Measurements from ENCODE around the gene CSNK2B.

The CSNK2B gene

GRCh38 chr6:31627690-31628287, 38.1 kb upstream of the CSNK2B start:
- no peak overlapping the region for H3K4me2 ChIP-seq (ENCODE audit: low read length)
- no peaks in the 10 kb centered on the region for H4K20me1 ChIP-seq (ENCODE audit: insufficient read depth, low read length)
- peaks cover 9% of the 10 kb centered on the region for H3K79me2 ChIP-seq (ENCODE audit: insufficient read depth, low read length)
- H3K27ac ChIP-seq (ENCODE audit: low read depth, low read length, poor library complexity, severe bottlenecking), result no peak overlapping the region
- no peaks in the 10 kb centered on the region for H3K9me3 ChIP-seq (ENCODE audit: low read length)
- H3F3A ChIP-seq (ENCODE audit: insufficient read depth, low read length), result no peaks in the 10 kb centered on the region
- no peak overlapping the region for H3K9ac ChIP-seq (ENCODE audit: low read length)
- no peak overlapping the region for H3K4me3 ChIP-seq (ENCODE audit: low read depth, low read length, poor library complexity, severe bottlenecking)
- peaks cover 100% of the 10 kb centered on the region for H3K36me3 ChIP-seq (ENCODE audit: insufficient read depth, low read length)
- TF ChIP-seq EZH2 (IDR thresholded peaks at IDR 0.05; ENCODE audit: borderline replicate concordance, low read length), result no peak
- TF ChIP-seq, protein P1, sequence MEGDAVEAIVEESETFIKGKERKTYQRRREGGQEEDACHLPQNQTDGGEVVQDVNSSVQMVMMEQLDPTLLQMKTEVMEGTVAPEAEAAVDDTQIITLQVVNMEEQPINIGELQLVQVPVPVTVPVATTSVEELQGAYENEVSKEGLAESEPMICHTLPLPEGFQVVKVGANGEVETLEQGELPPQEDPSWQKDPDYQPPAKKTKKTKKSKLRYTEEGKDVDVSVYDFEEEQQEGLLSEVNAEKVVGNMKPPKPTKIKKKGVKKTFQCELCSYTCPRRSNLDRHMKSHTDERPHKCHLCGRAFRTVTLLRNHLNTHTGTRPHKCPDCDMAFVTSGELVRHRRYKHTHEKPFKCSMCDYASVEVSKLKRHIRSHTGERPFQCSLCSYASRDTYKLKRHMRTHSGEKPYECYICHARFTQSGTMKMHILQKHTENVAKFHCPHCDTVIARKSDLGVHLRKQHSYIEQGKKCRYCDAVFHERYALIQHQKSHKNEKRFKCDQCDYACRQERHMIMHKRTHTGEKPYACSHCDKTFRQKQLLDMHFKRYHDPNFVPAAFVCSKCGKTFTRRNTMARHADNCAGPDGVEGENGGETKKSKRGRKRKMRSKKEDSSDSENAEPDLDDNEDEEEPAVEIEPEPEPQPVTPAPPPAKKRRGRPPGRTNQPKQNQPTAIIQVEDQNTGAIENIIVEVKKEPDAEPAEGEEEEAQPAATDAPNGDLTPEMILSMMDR (IDR thresholded peaks at IDR 0.05; ENCODE audit: low read length), result no peak
- no peak overlapping the region for H2AFZ ChIP-seq (ENCODE audit: low read length)
- H3K27me3 ChIP-seq (ENCODE audit: insufficient read depth, low read length), result no peaks in the 10 kb centered on the region
- H3K4me1 ChIP-seq (ENCODE audit: insufficient read depth, low read length, severe bottlenecking), result peaks cover under 1% of the 10 kb centered on the region
- no peaks in the 10 kb centered on the region for H3K9me2 ChIP-seq (ENCODE audit: low read depth, low read length)

DNA sequence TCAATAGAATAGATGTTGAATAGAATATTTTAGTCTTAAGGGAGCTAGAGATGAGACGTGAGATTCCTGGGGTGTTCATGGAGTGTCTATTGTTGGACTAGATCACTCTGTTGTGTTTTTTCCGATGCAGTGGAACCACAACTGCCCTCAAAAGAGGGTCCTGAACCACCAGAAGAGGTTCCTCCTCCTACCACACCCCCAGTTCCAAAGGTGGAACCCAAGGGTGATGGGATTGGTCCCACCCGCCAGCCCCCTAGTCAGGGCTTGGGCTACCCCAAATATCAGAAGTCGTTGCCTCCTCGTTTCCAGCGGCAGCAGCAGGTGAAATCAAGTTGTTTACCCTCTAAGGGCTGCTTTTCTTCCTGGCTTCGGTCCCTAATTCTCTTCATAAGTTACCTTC, 36.9 kb upstream of the CSNK2B start:
- no peak overlapping the region for H2AFZ ChIP-seq (ENCODE audit: low read length)
- H3K9ac ChIP-seq (ENCODE audit: low read length), result no peak overlapping the region
- no peaks in the 10 kb centered on the region for H3K9me2 ChIP-seq (ENCODE audit: low read depth, low read length)
- no peak overlapping the region for H3K4me3 ChIP-seq (ENCODE audit: low read depth, low read length, poor library complexity, severe bottlenecking)
- no peaks in the 10 kb centered on the region for H3K27me3 ChIP-seq (ENCODE audit: insufficient read depth, low read length)
- H3K4me1 ChIP-seq (ENCODE audit: insufficient read depth, low read length, severe bottlenecking), result no peaks in the 10 kb centered on the region
- H3K79me2 ChIP-seq (ENCODE audit: insufficient read depth, low read length), result no peaks in the 10 kb centered on the region
- H3K9me3 ChIP-seq (ENCODE audit: low read length), result no peaks in the 10 kb centered on the region
- TF ChIP-seq, protein P1 (IDR thresholded peaks at IDR 0.05; ENCODE audit: low read length), result no peak
- no peak for TF ChIP-seq EZH2 (IDR thresholded peaks at IDR 0.05; ENCODE audit: borderline replicate concordance, low read length)
- H3F3A ChIP-seq (ENCODE audit: insufficient read depth, low read length), result no peaks in the 10 kb centered on the region
- H4K20me1 ChIP-seq (ENCODE audit: insufficient read depth, low read length), result no peaks in the 10 kb centered on the region
- H3K27ac ChIP-seq (ENCODE audit: low read depth, low read length, poor library complexity, severe bottlenecking), result no peak overlapping the region
- peaks cover 100% of the 10 kb centered on the region for H3K36me3 ChIP-seq (ENCODE audit: insufficient read depth, low read length)
- no peak overlapping the region for H3K4me2 ChIP-seq (ENCODE audit: low read length)

- Histone ChIP-seq H3K4me3 (ENCODE audit: low read depth, low read length, poor library complexity, severe bottlenecking) (no peak overlapping the region), H3K9ac (ENCODE audit: low read length) (no peak overlapping the region), H2AFZ (ENCODE audit: low read length) (no peak overlapping the region), H3K4me1 (ENCODE audit: insufficient read depth, low read length, severe bottlenecking) (no peaks in the 10 kb centered on the region), H3K9me2 (ENCODE audit: low read depth, low read length) (no peaks in the 10 kb centered on the region), H3K9me3 (ENCODE audit: low read length) (no peaks in the 10 kb centered on the region), H4K20me1 (ENCODE audit: insufficient read depth, low read length) (no peaks in the 10 kb centered on the region), H3K27ac (ENCODE audit: low read depth, low read length, poor library complexity, severe bottlenecking) (no peak overlapping the region), H3K4me2 (ENCODE audit: low read length) (no peak overlapping the region), H3K36me3 (ENCODE audit: insufficient read depth, low read length) (peaks cover 100% of the 10 kb centered on the region), H3K27me3 (ENCODE audit: insufficient read depth, low read length) (no peaks in the 10 kb centered on the region), H3F3A (ENCODE audit: insufficient read depth, low read length) (no peaks in the 10 kb centered on the region), H3K79me2 (ENCODE audit: insufficient read depth, low read length) (no peaks in the 10 kb centered on the region)
- no peak for TF ChIP-seq EZH2 (IDR thresholded peaks at IDR 0.05; ENCODE audit: borderline replicate concordance, low read length)
- TF ChIP-seq, protein P1 (IDR thresholded peaks at IDR 0.05; ENCODE audit: low read length), result no peak
Observed at GRCh38 chr6:31630177-31630934, 35.5 kb upstream of the CSNK2B start.
